Keratinocyte (primary cell): Measurements from ENCODE around the gene IFT122.
"Not testable (repeated sequence)": the region's sequence is repeated elsewhere in the genome, so short reads cannot be mapped to it uniquely, and the experiment has no call there.

Experiments
- EZH2 ChIP-seq: IDR thresholded peaks from one replicate; pipeline ENCODE4 v1.6.1; 2012; ENCODE audit warnings: inconsistent platforms, mild to moderate bottlenecking, low read length, moderate library complexity
- TF ChIP-seq, protein P1 (sequence below), 3 experiments: IDR thresholded peaks in 1 of 3; conservative IDR thresholded peaks in 1 of 3; optimal IDR thresholded peaks in 1 of 3; 2 replicates in 2 of 3; 3 replicates in 1 of 3; pipeline versions ENCODE3 to v1.5.1; 2011; ENCODE audit warnings: low read length in 3 of 3, mild to moderate bottlenecking in 3 of 3, moderate library complexity in 2 of 3, control low read depth in 1 of 3, inconsistent platforms in 1 of 3; ENCODE audit not compliant: insufficient read depth in 2 of 3; ENCODE audit errors: extremely low read depth in 1 of 3

DNA sequence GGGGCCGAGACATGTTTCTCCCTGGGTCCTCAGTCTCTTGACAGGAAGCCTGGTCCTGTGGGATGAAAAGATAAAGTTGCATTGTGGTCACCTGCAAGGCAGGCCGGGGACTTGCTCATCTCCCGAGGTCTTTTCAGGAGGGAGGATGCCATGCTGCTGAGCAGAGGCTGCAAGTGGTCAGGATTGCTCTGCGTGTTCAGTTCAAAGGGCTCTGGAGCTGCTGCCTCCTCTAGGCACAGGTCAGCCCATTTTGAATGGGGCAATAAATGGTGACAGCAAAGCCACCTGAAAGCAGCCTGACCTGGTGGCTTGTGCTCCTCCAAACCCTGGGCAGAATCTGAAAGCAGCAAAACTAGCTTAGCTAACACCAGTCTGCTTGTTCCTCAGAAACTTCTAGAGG, 51.1 kb downstream of the IFT122 start:
- TF ChIP-seq, protein P1, sequence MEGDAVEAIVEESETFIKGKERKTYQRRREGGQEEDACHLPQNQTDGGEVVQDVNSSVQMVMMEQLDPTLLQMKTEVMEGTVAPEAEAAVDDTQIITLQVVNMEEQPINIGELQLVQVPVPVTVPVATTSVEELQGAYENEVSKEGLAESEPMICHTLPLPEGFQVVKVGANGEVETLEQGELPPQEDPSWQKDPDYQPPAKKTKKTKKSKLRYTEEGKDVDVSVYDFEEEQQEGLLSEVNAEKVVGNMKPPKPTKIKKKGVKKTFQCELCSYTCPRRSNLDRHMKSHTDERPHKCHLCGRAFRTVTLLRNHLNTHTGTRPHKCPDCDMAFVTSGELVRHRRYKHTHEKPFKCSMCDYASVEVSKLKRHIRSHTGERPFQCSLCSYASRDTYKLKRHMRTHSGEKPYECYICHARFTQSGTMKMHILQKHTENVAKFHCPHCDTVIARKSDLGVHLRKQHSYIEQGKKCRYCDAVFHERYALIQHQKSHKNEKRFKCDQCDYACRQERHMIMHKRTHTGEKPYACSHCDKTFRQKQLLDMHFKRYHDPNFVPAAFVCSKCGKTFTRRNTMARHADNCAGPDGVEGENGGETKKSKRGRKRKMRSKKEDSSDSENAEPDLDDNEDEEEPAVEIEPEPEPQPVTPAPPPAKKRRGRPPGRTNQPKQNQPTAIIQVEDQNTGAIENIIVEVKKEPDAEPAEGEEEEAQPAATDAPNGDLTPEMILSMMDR (optimal IDR thresholded peaks at IDR 0.05 in 1 of 3, IDR thresholded peaks at IDR 0.05 in 1 of 3, conservative IDR thresholded peaks at IDR 0.05 in 1 of 3; ENCODE audit: extremely low read depth in 1 of 3, insufficient read depth in 2 of 3, low read length in 3 of 3) = not testable (repeated sequence)
- not testable (repeated sequence) for TF ChIP-seq EZH2
